CD14-positive monocyte (primary cell): ENCODE data around the gene ACSS3. TPM values are rescaled to one million over a fixed set of nuclear protein-coding genes. Genes with fewer than 3 reads are reported as not detected.

Source experiments
- DNase-seq, 3 donors: peaks; one replicate each; pipeline ENCODE4 v3.0.0-alpha.2; 2011 to 2022
- H2AFZ ChIP-seq: 2 replicates; pipeline ENCODE4 v1.6.0; 2012; ENCODE audit warnings: mild to moderate bottlenecking, low read depth, low read length, inconsistent platforms; ENCODE audit not compliant: insufficient read depth, poor library complexity, severe bottlenecking
- H3K27ac ChIP-seq, 2 donors: 1 replicate in 1 of 2; 2 replicates in 1 of 2; pipeline ENCODE4 v1.5.1; 2012 to 2013; ENCODE audit warnings: low read length in 2 of 2, control low read depth in 1 of 2, inconsistent platforms in 1 of 2, low read depth in 1 of 2, mild to moderate bottlenecking in 1 of 2
- H3K27me3 ChIP-seq, 2 donors: one replicate each; pipeline versions ENCODE4 v1.6.0 to v1.6.1; 2011 to 2013; ENCODE audit warnings: low read length in 2 of 2; ENCODE audit not compliant: control insufficient read depth in 2 of 2, insufficient read depth in 2 of 2
- H3K36me3 ChIP-seq, 2 donors: replicated peaks in 1 of 2; 1 replicate in 1 of 2; 2 replicates in 1 of 2; pipeline versions ENCODE4 v1.5.1 to v1.6.1; 2012 to 2013; ENCODE audit warnings: low read length in 2 of 2, control low read depth in 1 of 2, inconsistent platforms in 1 of 2, mild to moderate bottlenecking in 1 of 2; ENCODE audit not compliant: insufficient read depth in 2 of 2, control insufficient read depth in 1 of 2
- H3K4me1 ChIP-seq, 2 donors: 1 replicate in 1 of 2; 2 replicates in 1 of 2; pipeline versions ENCODE4 v1.5.1 to v1.6.1; 2012 to 2013; ENCODE audit warnings: low read length in 2 of 2, control low read depth in 1 of 2, inconsistent platforms in 1 of 2, mild to moderate bottlenecking in 1 of 2, moderate library complexity in 1 of 2; ENCODE audit not compliant: insufficient read depth in 2 of 2, control insufficient read depth in 1 of 2
- H3K4me2 ChIP-seq: replicated peaks from 2 replicates; pipeline ENCODE3; 2012; ENCODE audit warnings: low read length, moderate library complexity, mild to moderate bottlenecking; ENCODE audit not compliant: poor library complexity, severe bottlenecking; ENCODE audit errors: extremely low read depth
- H3K4me3 ChIP-seq, 3 experiments: fragments of 200-600 bp in 1 of 3; sonication (generic) in 1 of 3; replicated peaks in 1 of 3; 1 replicate in 2 of 3; 2 replicates in 1 of 3; pipeline ENCODE4 v1.5.1; 2011 to 2013; ENCODE audit warnings: low read length in 3 of 3, mild to moderate bottlenecking in 3 of 3, control low read depth in 2 of 3, low read depth in 2 of 3, inconsistent platforms in 1 of 3, moderate library complexity in 1 of 3
- H3K79me2 ChIP-seq: 2 replicates; pipeline ENCODE4 v1.6.0; 2012; ENCODE audit warnings: mild to moderate bottlenecking, control low read depth, inconsistent platforms, low read length, moderate library complexity; ENCODE audit not compliant: insufficient read depth
- H3K9ac ChIP-seq: 2 replicates; pipeline ENCODE4 v1.6.0; 2017; ENCODE audit warnings: low read length, mild to moderate bottlenecking; ENCODE audit not compliant: insufficient read depth, poor library complexity, severe bottlenecking
- H3K9me3 ChIP-seq, 2 donors: replicated peaks in 1 of 2; 1 replicate in 1 of 2; 2 replicates in 1 of 2; pipeline versions ENCODE4 v1.5.1 to v1.6.1; 2012 to 2013; ENCODE audit warnings: low read length in 2 of 2, control low read depth in 1 of 2; ENCODE audit not compliant: control insufficient read depth in 1 of 2, insufficient read depth in 1 of 2
- H4K20me1 ChIP-seq: 2 replicates; pipeline ENCODE4 v1.6.0; 2012; ENCODE audit warnings: mild to moderate bottlenecking, low read length, control low read depth, moderate library complexity; ENCODE audit not compliant: insufficient read depth
- H3K27ac Mint-ChIP-seq, 7 donors: one replicate each; pipeline ENCODE4 v1.8.0; 2020; ENCODE audit warnings: mild to moderate bottlenecking in 7 of 7, mixed read lengths in 7 of 7, moderate library complexity in 6 of 7, inconsistent platforms in 2 of 7
- H3K27me3 Mint-ChIP-seq, 3 donors: one replicate each; pipeline ENCODE4 v1.8.0; 2021 to 2022; ENCODE audit warnings: low read depth in 3 of 3, mild to moderate bottlenecking in 3 of 3, mixed read lengths in 3 of 3, moderate library complexity in 3 of 3, inconsistent platforms in 1 of 3
- H3K36me3 Mint-ChIP-seq, 2 donors: one replicate each; pipeline ENCODE4 v1.8.0; 2020; ENCODE audit warnings: mixed read lengths in 2 of 2, inconsistent platforms in 1 of 2, mild to moderate bottlenecking in 1 of 2
- H3K4me1 Mint-ChIP-seq: one replicate; pipeline ENCODE4 v1.8.0; 2020; ENCODE audit warnings: mild to moderate bottlenecking, mixed read lengths
- H3K4me3 Mint-ChIP-seq, 2 donors: one replicate each; pipeline ENCODE4 v1.8.0; 2020; ENCODE audit warnings: mild to moderate bottlenecking in 2 of 2, mixed read lengths in 2 of 2, moderate library complexity in 1 of 2
- H3K9me3 Mint-ChIP-seq, 7 donors: one replicate each; pipeline ENCODE4 v1.8.0; 2020 to 2022; ENCODE audit warnings: mixed read lengths in 7 of 7, mild to moderate bottlenecking in 6 of 7, moderate library complexity in 6 of 7, inconsistent platforms in 2 of 7
- CTCF ChIP-seq: fragments of 200-600 bp; IDR thresholded peaks from one replicate; pipeline ENCODE4 v1.8.0; 2022; ENCODE audit warnings: antibody characterized with exemption, mild to moderate bottlenecking
- WGBS: methylation state at CpG from one replicate; pipeline ENCODE4 v1.1.5; 2013; ENCODE audit warnings: missing lambda C conversion rate; ENCODE audit not compliant: insufficient coverage; 5-methylcytosine and 5-hydroxymethylcytosine counted together
- intact Hi-C, 2 donors: fragments of 100-400 bp; cut with micrococcal nuclease; formaldehyde crosslinking; loops; one replicate each; pipeline versions ENCODE4 v1.15.0 to v1.15.1; 2023
- polyA plus RNA-seq, 3 donors: library from polyadenylated mRNA; depleted of rRNA in 1 of 3; unstranded in 2 of 3; stranded (reverse) in 1 of 3; fragments of 300-500 nt in 2 of 3; fragments of >200 nt in 1 of 3; fragmentation: Illumina TruSeq in 2 of 3; gene quantifications; 1 replicate in 2 of 3; 2 replicates in 1 of 3; pipeline ENCODE4 v1.2.3, GENCODE V29; 2012 to 2021

ACSS3 gene
- polyA plus RNA-seq, 3 donors = 0.09 to 0.16 TPM; not detected in 1

- no peak overlapping the region for H3K4me3 Mint-ChIP-seq
- Histone ChIP-seq H3K36me3 (no peaks in the 10 kb centered on the region), H3K4me3 (no peak overlapping the region), H3K79me2 (no peaks in the 10 kb centered on the region), H3K4me1 (no peaks in the 10 kb centered on the region), H3K27ac (no peak overlapping the region), H3K9me3 (no peaks in the 10 kb centered on the region), H3K9ac (no peak overlapping the region), H2AFZ (no peak overlapping the region), H3K27me3 (no peaks in the 10 kb centered on the region), H3K4me2 (no peak overlapping the region), H4K20me1 (no peaks in the 10 kb centered on the region)
- no peak for TF ChIP-seq CTCF
- H3K4me1 Mint-ChIP-seq = no peaks in the 10 kb centered on the region
- no peaks in the 10 kb centered on the region for H3K27me3 Mint-ChIP-seq
- no peak for DNase-seq
- no peaks in the 10 kb centered on the region for H3K9me3 Mint-ChIP-seq
- no CpG with 5 or more reads among the region's 8 CpGs for WGBS
- H3K36me3 Mint-ChIP-seq = no peaks in the 10 kb centered on the region
- H3K27ac Mint-ChIP-seq = no peak overlapping the region
- intact Hi-C loops = no loop called here
Measured at GRCh38 chr12:81274637-81275529, 197.0 kb downstream of the ACSS3 start.

GRCh38 chr12:81284137-81284536, 206.3 kb downstream of the ACSS3 start:
- H3K27ac Mint-ChIP-seq = no peak overlapping the region
- H3K36me3 Mint-ChIP-seq = no peaks in the 10 kb centered on the region
- no peaks in the 10 kb centered on the region for H3K4me1 Mint-ChIP-seq
- no peaks in the 10 kb centered on the region for H3K9me3 ChIP-seq
- no peaks in the 10 kb centered on the region for H3K27me3 ChIP-seq
- no peak overlapping the region for H3K4me2 ChIP-seq
- H4K20me1 ChIP-seq = no peaks in the 10 kb centered on the region
- H3K9me3 Mint-ChIP-seq = peaks cover 0 to 2% (median 0%) of the 10 kb centered on the region in 7 donors
- H3K9ac ChIP-seq = no peak overlapping the region
- no peaks in the 10 kb centered on the region for H3K27me3 Mint-ChIP-seq
- no peaks in the 10 kb centered on the region for H3K4me1 ChIP-seq
- H2AFZ ChIP-seq = no peak overlapping the region
- no peak overlapping the region for H3K4me3 Mint-ChIP-seq
- no peak for DNase-seq
- TF ChIP-seq CTCF = no peak
- WGBS = no CpG with 5 or more reads among the region's 3 CpGs
- no peaks in the 10 kb centered on the region for H3K79me2 ChIP-seq
- H3K4me3 ChIP-seq = no peak overlapping the region
- H3K36me3 ChIP-seq = no peaks in the 10 kb centered on the region
- no peak overlapping the region for H3K27ac ChIP-seq
- intact Hi-C loops = no loop called here
